Right hindlimb (tissue), 1 donor: ENCODE measurements around the gene SAYSD1.
"Not testable (repeated sequence)": the region's sequence is repeated elsewhere in the genome, so short reads cannot be mapped to it uniquely, and the experiment has no call there.

Source experiments
- DNase-seq: peaks from one replicate; pipeline ENCODE4 v3.0.0-alpha.2; 2018

Gene SAYSD1, protein sequence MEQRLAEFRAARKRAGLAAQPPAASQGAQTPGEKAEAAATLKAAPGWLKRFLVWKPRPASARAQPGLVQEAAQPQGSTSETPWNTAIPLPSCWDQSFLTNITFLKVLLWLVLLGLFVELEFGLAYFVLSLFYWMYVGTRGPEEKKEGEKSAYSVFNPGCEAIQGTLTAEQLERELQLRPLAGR

GRCh38 chr6:39114704-39115599 is at the start of gene SAYSD1:
TSS of gene SAYSD1 (minus strand) at chr6:39115186. CDS start at chr6:39115089, 97 bp downstream.
- peak; percentile 93 for DNase-seq

- DNase-seq, result no peak
These were observed 42.5 kb upstream of the SAYSD1 start for GRCh38 chr6:39157511-39157910.

- no peak for DNase-seq
These were observed 41.8 kb upstream of the SAYSD1 start for GRCh38 chr6:39156801-39157200.

DNA sequence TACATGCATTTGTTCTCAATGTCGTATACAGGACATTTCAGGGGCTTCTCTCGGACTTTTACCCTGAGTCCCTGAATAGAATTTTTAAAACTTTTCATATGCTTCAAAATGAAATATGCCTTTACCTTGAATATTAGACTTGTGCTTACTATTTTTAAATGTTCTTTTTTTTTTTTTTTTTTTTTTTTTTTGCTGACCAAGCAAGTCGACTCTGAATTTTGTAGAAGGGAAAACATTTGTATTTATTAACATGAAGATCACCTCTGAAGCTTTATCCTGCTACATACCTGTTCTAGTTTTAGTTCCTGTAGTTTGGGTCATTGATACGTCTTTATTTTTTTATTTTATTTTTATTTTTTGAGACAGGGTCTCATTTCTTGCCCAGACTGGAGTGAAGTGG is 39.7 kb upstream of the SAYSD1 start:
- no peak for DNase-seq

DNA sequence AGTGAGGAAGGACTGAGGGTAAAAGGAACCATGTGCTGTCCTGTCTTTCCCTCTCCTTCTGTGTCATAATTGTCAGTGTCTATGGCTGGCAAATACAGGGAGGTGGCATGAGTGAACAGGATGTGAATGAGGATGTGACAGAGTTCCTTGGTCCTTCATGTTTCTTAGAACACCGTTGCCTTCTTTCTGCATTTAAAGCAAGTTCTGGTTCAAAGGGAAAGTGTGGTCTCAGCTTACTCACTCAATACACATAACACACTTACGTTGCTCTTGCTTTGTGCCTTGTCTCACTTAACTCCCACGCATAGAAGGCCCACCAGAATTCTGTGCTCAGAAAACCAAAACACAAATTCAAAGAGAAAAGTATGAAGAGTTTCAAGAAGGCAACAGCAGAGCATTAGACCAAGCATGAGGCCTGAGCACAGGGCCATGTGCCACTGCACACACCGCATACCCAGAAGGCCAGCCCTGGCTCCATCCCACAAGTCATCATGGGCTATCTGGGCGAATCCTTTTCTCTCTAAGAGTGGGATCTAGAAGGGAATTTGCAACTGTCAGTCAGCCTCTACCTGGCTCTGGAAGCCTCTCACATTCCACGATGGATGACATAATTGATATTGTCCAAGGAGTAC is 38.9 kb upstream of the SAYSD1 start:
- DNase-seq, result no peak

DNA sequence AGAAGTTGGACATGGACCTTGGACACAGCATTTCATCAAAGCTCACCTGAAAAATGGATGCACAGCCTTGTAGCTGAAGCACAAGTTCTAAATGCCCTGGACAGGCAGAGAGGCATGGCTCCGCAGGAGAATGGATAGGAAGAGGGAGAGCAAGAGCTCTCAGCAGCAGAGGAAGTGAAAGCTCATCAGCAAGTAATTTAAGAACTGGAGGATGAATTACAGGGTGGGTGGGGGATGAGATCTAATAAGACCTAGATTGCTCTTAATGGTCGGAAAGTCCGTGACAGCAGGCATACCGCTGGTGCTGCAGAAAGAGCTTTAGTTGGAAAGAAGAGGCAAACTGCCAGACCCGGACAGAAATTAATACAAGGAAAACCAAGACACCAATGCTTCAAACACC is 37.3 kb upstream of the SAYSD1 start:
- DNase-seq, result no peak

DNA sequence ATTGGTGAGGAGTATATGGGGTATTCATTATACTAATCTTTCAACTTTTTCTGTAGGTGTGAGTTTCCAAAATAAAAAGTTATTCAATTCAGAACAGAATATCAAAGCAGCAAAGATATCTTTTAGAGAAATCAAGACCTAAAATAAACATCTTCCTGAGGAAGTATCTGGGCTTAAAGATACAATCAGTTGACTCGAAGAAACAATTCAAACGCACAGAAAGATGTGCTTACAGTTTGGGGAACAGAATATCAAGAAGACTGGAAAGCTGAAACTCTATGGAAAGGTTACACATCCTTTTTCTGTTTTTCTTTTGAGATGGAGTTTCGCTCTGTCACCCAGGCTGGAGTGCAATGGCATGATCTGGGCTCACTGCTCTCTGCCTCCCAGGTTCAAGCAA is 36.2 kb upstream of the SAYSD1 start:
- no peak for DNase-seq

DNA sequence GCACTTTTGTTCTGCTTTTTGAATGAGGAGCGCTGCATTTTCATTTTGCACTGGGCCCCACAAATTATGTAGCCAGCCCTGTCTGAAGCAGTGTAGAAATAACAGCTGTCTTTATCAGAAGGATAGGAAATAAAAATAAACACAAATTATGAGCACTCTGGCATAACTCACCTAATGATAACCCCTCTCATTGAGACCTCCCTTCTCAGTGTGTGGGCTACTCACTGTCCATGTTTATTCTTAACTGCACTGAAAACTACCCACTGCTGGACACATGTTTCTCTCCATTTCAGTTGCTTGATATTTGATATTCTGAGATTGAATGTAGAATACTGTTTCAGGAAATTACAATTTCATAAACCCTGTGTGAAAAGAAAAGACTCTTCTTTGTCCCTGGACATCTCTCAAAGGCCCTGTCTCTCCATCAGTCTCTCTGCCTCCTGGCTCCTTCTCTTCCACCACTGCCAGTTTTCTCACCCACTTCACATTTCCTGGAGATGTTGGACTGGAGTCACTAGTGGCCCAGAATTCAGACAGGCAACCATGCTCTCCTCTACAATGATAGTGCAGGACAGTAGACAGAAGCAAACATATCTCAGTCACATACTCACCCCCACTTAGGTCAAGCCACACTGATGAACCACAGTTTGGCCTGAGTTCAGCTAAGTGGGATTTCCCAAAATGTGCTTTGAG is 29.6 kb upstream of the SAYSD1 start:
- no peak for DNase-seq

DNA sequence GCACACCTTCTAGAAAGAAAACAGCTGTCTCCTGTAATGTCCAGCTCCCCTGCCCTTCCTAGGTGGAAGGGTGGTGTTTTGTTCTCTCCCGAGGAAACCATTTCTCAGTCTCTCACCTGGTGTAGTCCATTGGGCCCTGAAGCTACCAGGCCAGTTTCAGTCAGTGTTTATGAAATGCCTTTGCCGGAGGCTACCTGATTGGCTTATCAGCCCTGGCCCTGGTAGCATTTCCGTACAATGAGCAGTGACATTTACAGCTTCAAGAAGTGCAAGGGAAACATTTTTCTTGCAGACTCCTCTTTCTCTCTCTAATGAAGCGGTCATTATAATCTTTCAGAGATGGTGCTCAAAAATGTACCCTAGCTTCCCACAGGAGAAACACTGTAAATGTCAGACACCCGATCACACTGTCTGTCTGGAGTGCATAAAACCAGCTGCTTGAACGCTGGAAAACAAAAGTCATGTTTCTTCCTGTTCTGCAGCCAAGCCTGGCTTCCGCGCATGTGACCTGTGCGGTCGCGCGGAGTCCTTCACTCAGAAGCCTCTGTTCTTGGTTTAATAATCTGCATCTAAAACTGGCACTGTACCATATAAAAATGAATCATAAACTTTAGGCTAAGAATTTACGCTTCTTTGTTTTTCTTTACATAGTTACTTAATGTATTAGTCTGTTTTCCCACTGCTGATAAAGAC is 28.4 kb upstream of the SAYSD1 start:
- DNase-seq, result no peak

DNA sequence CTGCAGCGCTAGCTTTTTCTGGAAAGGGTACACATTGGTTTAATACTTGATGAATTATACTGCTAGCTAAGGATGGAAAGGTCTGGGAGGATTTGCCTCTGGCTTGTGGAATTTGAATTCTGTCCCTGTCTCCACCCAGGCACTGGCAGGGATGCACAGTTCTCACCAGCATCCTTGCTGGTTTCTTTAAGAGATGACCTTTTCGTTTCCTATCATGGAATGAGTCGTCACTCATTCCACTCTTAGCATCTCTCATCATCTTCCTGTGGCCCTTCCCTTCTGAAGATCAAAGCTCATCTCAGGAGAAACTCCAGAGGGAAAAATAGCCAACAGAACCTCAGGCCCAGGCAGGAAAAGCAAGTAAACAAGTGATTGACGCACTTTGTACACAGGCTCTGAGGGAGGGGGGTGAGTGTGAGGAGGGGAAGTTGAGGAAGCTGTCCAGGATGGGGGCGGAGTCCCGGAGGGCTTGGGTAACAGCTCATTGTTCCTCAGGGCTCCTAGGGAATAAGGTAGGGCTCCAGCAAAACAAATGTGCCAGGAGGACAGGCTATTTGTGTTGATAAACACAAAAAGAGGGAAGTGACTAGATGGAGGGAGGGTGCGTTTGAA is 25.7 kb upstream of the SAYSD1 start:
- DNase-seq, result peak; percentile 21

DNA sequence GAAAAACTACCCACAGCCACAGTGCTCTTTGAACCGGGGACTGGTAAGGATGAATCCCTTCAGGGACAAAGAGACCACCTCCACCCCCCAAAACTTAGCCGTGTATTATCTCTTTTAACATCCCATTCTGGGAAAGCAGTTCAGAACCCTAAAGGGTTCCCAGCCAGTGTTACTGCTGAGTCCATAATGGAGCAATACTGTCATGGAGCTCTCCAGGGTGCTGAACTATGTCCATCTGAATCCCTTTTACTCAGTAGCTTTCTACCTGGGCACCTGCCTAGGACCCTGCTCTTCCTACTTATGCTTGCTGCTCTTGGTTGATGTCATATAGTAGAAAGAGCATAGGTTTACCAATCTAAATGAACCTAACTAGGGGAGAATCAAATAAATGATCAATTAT is 22.3 kb upstream of the SAYSD1 start:
- DNase-seq, result peak; percentile 48

DNA sequence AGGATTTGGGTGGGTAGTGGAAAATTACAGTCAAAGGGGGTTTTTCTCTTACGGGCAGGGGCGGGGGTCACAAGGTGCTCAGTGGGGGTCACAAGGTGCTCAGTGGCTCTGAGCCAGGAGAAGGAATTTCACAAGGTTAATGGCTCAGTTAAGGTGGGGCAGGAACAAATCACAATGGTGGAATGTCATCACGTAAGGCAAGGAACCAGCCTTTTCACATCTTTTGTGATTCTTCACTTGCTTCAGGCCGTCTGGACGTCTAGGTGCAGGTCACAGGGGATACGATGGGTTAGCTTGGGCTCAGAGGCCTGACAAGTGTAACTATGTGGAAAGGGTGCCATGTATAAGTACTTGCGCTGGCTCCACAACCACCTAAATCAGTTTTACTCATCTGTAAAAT is 21.2 kb upstream of the SAYSD1 start:
- not testable (repeated sequence) for DNase-seq

DNA sequence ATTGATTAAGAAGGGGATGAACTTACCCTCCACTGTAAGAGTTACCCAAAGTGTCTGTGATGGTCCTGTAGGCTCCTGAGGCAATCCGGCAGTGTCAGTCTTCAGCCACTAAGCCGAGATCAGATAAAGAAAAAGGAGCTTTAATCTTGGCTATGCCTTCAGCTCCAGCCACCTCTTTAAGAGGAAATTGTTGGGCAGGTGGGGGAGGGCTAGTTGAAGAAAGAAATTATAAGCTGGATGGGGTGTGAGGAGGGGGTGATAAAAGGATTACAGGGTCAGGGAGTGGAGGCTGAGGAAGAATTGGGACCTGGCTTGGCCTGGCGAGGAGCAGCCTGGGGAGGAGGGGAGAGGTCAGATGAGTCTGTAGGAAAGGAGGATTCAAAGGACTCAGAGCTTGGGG is 19.8 kb upstream of the SAYSD1 start:
- DNase-seq, result not testable (repeated sequence)

- DNase-seq, result no peak
These were observed 15.7 kb upstream of the SAYSD1 start for GRCh38 chr6:39130691-39131090.

- DNase-seq, result no peak
These were observed 13.8 kb upstream of the SAYSD1 start for GRCh38 chr6:39128832-39129231.

DNA sequence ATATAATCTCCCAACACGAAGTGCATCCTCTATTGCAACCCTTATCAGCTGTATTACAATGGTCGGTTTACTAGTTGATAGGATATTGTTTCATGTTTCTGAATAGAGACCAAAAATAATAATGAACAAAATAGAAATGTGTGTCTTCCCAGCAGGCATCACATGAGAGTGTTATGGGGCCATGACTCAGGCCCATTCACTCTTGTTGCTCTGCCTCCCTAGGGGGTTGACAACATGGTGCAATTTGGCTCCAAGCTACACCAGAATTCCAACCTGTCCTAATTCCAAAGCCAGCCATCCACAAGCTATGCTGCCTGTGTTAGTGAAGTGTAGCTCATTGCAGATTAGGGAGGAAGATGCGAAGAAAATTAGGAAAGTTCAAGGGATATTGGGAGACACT is 13.1 kb upstream of the SAYSD1 start:
- no peak for DNase-seq

- DNase-seq, result no peak
These were observed 9.1 kb upstream of the SAYSD1 start for GRCh38 chr6:39124114-39124513.

- no peak for DNase-seq
These were observed 3.9 kb upstream of the SAYSD1 start for GRCh38 chr6:39118921-39119320.

DNA sequence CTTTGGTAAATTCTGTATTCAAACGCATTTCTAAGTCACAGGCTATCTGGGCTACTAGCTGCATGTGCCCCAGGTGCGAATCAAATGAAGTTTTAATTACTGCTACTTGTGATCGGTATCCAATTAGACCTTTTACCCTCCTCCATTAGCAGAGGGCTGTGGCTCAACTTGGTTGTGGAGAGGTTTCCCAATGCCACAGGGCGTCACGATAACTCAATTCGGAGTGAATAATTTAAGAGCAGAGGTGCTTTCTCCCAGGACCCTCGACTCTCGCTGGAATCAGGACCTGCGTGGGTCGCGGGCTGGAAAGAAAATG is 640 bp downstream of the SAYSD1 start:
- no peak for DNase-seq

DNA sequence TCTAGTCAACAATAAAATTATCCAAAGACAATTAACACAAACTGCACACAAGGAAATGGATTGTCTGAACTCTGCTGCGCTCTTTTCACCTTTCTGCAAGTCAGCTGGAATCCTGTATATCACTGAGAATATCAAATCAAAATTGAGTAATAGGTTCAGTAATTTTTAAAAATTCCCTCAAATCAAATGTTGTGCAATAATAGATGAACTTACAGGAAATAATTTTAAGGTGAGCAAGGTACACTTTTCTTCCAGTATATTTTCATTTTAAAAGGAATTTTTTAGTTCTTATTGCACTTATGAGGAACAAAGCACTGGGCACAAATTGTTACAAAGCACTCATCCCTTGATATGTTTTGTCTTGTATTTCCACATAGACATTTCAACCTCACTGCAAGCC is 1.2 kb downstream of the SAYSD1 start:
- no peak for DNase-seq

- DNase-seq, result no peak
These were observed 3.7 kb downstream of the SAYSD1 start for GRCh38 chr6:39111280-39111679.

DNA sequence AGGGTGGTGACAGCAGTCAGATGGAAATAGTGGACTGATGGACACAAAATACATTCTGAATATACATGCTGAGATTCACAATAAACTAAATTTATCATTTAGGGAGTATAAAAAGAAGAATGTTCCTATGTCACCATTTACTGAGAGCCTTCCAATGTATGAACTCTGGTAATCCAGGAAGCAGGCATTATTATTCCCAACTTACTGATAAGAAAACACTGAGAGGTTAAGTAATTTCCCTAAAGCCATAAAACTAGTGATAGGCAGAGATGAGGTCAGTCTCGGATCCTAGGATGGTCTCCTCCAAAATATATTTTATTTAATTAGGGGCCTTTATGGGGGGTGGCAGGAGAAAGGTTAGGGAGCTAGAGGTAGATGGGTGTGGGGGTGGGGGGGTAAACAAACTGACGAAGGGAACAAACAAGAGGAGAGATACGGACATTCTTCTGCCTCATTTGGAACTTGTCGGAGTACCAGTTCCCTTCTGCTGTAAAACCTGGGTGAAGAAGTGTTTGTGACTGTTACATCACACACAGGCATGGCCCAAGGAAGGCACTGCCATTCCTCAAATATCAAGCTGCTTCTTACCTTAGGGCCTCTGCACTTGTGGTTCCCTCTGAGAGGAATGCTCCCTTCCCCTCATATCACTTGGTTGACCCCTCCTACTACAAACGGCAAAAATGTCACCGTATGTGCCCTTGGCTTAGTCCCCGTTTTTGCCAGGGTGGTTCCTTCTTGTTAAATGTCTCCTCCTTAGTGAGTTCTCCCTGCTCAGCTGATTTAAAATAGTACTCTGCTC is 6.7 kb downstream of the SAYSD1 start:
- no peak for DNase-seq
